Measurements from ENCODE around the gene POLN. TPM values are rescaled to one million over a fixed set of nuclear protein-coding genes. Genes with fewer than 3 reads are reported as not detected.
A peak's percentile ranks its signal among the peaks of the same experiment; 100 is the strongest.

POLN gene
- total and polyA plus RNA-seq, 11 donors, result 0.38 to 4.5 (median 1.9) TPM

DNA sequence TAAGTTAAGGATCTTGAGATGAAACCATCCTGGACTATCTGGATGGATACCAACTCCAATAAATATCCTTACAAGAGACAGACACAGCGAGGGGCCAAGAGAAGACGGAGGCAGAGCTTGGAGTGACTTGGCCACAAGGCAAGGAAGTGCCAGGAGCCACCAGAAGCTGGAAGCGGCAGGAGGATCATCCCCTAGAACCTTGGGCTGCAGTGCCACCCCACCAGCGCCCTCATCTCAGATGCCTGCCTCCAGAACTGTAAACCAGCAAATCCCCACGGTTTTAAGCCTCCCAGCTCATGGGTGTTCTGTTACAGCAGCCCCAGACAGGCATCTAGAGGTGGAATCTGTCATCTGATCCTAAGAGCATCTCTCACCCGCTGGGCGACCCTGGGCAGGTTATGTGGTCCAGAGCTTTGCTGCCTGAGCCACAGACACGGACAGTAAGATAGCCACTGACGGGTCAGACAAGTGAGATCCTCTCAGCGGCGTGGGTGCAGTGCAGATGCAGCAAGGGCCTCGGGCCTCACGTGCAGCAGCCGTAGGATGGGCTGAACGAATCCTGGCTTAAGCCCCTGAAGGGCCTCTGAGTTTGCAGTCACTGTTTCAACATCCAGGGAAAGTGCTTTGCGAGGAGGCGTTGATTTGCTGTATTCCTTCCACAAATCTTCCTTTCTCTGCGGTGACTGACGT, 45.1 kb upstream of the POLN start:
- intact Hi-C loops (cut with DNase I), result no loop called here
- Histone ChIP-seq H3K9me3 (no peaks in the 10 kb centered on the region), H3K4me3 (no peak overlapping the region), H3K4me1 (peaks cover 0 to 14% (median 0%) of the 10 kb centered on the region in 12 donors), H3K27me3 (no peaks in the 10 kb centered on the region), H3K36me3 (no peaks in the 10 kb centered on the region), H3K27ac (no peak overlapping the region)
- DNase-seq, result peak in 2 of 5 donors; percentile 22 to 31
- no peak for ATAC-seq
- 75 to 86% (median 81%) methylated on average over 18 to 19 of the region's 19 CpGs for WGBS, 4 donors
- TF ChIP-seq CTCF (IDR thresholded peaks at IDR 0.05), result no peak
- TF ChIP-seq POLR2A (IDR thresholded peaks at IDR 0.05), result no peak

- Histone ChIP-seq H3K9me3 (no peaks in the 10 kb centered on the region), H3K4me1 (peaks cover 0 to 12% (median 0%) of the 10 kb centered on the region in 12 donors), H3K27me3 (no peaks in the 10 kb centered on the region), H3K4me3 (no peak overlapping the region), H3K36me3 (no peaks in the 10 kb centered on the region), H3K27ac (no peak overlapping the region)
- WGBS, 4 donors, result 77 to 79% (median 78%) methylated on average over 22 to 27 of the region's 27 CpGs
- intact Hi-C loops (cut with DNase I), result no loop called here
- peak in 3 of 5 donors; percentile 16 to 51 (median 25) for DNase-seq
- TF ChIP-seq CTCF (IDR thresholded peaks at IDR 0.05), result no peak
- no peak for TF ChIP-seq POLR2A (IDR thresholded peaks at IDR 0.05)
- no peak for ATAC-seq
Observed at GRCh38 chr4:2285613-2286381, 43.9 kb upstream of the POLN start.

DNA sequence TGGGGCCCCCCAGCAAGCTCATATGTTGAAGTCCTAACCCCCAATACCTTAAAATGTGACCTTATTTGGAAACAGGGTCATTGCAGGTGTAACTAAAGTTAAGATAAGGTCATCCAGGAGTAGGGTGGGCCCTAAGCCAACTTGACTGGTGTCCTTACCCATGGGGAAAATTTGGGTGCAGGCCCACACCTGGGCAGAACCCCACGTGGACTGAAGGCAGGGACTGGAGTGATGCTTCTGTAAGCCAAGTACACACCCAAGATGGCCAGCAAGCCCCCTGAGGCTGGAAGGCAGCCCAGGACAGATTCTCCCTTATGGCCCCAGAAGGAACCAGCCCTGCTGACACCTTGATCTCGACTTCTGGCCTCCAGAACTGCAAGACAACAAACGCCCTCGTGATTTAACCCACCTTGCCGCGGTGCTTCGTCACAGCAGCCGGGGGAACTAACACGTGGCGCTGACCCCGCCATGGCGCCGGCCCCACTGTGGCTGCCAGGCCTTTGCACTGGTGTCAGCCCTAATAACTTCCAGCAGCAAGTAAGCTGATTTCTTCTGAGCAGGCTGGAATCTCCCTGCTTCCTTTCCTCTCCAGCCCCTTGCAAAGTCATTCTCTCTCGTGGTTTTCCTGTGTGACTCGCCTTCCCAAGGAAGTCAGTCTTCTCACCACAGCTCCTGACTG, 43.2 kb upstream of the POLN start:
- intact Hi-C loops (cut with DNase I), result no loop called here
- Histone ChIP-seq H3K36me3 (no peaks in the 10 kb centered on the region), H3K4me1 (peaks cover 0 to 5% (median 0%) of the 10 kb centered on the region in 12 donors), H3K27ac (no peak overlapping the region), H3K4me3 (no peak overlapping the region), H3K9me3 (no peaks in the 10 kb centered on the region), H3K27me3 (no peaks in the 10 kb centered on the region)
- WGBS, 4 donors, result 87 to 92% (median 88%) methylated on average over 14 to 15 of the region's 15 CpGs
- DNase-seq (peak in 2 of 5 donors; percentile 13 to 37), ATAC-seq (no peak)
- TF ChIP-seq CTCF (IDR thresholded peaks at IDR 0.05) (no peak), POLR2A (IDR thresholded peaks at IDR 0.05) (no peak)
